Upper lobe of left lung (tissue), 6 donors: Measurements from ENCODE around the gene ZKSCAN1. TPM values are rescaled to one million over a fixed set of nuclear protein-coding genes. Genes with fewer than 3 reads are reported as not detected.
"Not testable (repeated sequence)": the region's sequence is repeated elsewhere in the genome, so short reads cannot be mapped to it uniquely, and the experiment has no call there.

ENCODE experiments used
- ATAC-seq, 2 donors: fragments of 200-7000 bp; cut with Tn5 transposase; one replicate each; pipeline ENCODE4 v1.9.1; 2022; ENCODE audit warnings: mild to moderate bottlenecking in 2 of 2, moderate library complexity in 2 of 2; ENCODE audit not compliant: low FRiP score in 2 of 2
- DNase-seq, 2 donors: peaks; one replicate each; pipeline ENCODE4 v3.0.0-alpha.2; 2019 to 2020
- H3K27ac ChIP-seq, 4 donors: fragments of 200-600 bp; sonication (generic); one replicate each; pipeline ENCODE4 v1.5.1; 2016 to 2019
- H3K27me3 ChIP-seq, 4 donors: fragments of 200-600 bp; sonication (generic); one replicate each; pipeline ENCODE4 v1.5.1; 2017 to 2019
- H3K36me3 ChIP-seq, 4 donors: fragments of 200-600 bp; sonication (generic); one replicate each; pipeline ENCODE4 v1.5.1; 2016 to 2019
- H3K4me1 ChIP-seq, 4 donors: fragments of 200-600 bp; sonication (generic); one replicate each; pipeline ENCODE4 v1.5.1; 2018 to 2019
- H3K4me3 ChIP-seq, 4 donors: fragments of 200-600 bp; sonication (generic); one replicate each; pipeline ENCODE4 v1.5.1; 2017 to 2019; ENCODE audit warnings: mild to moderate bottlenecking in 2 of 4, moderate library complexity in 1 of 4
- H3K9me3 ChIP-seq, 4 donors: fragments of 200-600 bp; sonication (generic); one replicate each; pipeline ENCODE4 v1.5.1; 2018 to 2019
- CTCF ChIP-seq, 6 experiments: fragments of 450-650 bp in 4 of 6; fragments of 200-600 bp in 2 of 6; sonication (generic) in 2 of 6; IDR thresholded peaks; one replicate each; pipeline ENCODE4 v1.5.1; 2016 to 2019; ENCODE audit warnings: antibody characterized with exemption in 6 of 6
- EP300 ChIP-seq, 4 donors: sonication (generic); formaldehyde crosslinking; IDR thresholded peaks; one replicate each; pipeline ENCODE4 v1.5.1; 2017; ENCODE audit warnings: antibody characterized with exemption in 4 of 4, control low read depth in 2 of 4
- POLR2A ChIP-seq, 4 donors: fragments of 450-650 bp; IDR thresholded peaks; one replicate each; pipeline ENCODE4 v1.5.1; 2016 to 2017; ENCODE audit warnings: antibody characterized with exemption in 4 of 4, mild to moderate bottlenecking in 2 of 4
- POLR2AphosphoS5 ChIP-seq, 2 donors: sonication (generic); formaldehyde crosslinking; IDR thresholded peaks; one replicate each; pipeline ENCODE4 v1.5.1; 2017; ENCODE audit warnings: antibody characterized with exemption in 2 of 2
- WGBS, 2 donors: methylation state at CpG; one replicate each; pipeline ENCODE4 v1.1.5; 2017 to 2018; 5-methylcytosine and 5-hydroxymethylcytosine counted together
- total RNA-seq, 6 donors: library from RNA; depleted of rRNA in 4 of 6; stranded (reverse); fragments of >200 nt in 4 of 6; gene quantifications; one replicate each; pipeline versions ENCODE4 v1.1.0 to v1.2.1, GENCODE V29; 2016 to 2021
- donor health status: DM: no; HTN: no; CAD: no; lungs with moderate emphysema.
- donor health status: DM: no; HTN: yes; CAD: no; lungs with severe emphysema.

The ZKSCAN1 gene
- total RNA-seq, 6 donors from 2014 or later, result 19.3 to 50.4 (median 36.9) TPM

GRCh38 chr7:100003711-100004661, 11.4 kb upstream of the ZKSCAN1 start:
- ATAC-seq, result peak; percentile 63 to 92

GRCh38 chr7:100007887-100008286, 7.5 kb upstream of the ZKSCAN1 start:
- no peaks in the 10 kb centered on the region for H3K36me3 ChIP-seq
- ATAC-seq, result no peak
- no peak overlapping the region for H3K27ac ChIP-seq
- WGBS, 2 donors, result 79 to 90% methylated on average over 3 of the region's 3 CpGs
- DNase-seq, result no peak
- TF ChIP-seq CTCF (IDR thresholded peaks at IDR 0.05) (no peak), POLR2A (IDR thresholded peaks at IDR 0.05) (no peak), EP300 (IDR thresholded peaks at IDR 0.05) (no peak), POLR2AphosphoS5 (IDR thresholded peaks at IDR 0.05) (no peak)
- H3K4me1 ChIP-seq, result peaks cover 7 to 31% (median 19%) of the 10 kb centered on the region in 4 donors
- H3K4me3 ChIP-seq, result no peak overlapping the region
- no peaks in the 10 kb centered on the region for H3K27me3 ChIP-seq
- H3K9me3 ChIP-seq, result no peaks in the 10 kb centered on the region

More at GRCh38 chr7:100003711-100004661, 11.4 kb upstream of the ZKSCAN1 start:
- Histone ChIP-seq H3K4me1 (peaks cover 7 to 20% (median 15%) of the 10 kb centered on the region in 4 donors), H3K9me3 (no peaks in the 10 kb centered on the region), H3K27me3 (no peaks in the 10 kb centered on the region), H3K36me3 (no peaks in the 10 kb centered on the region), H3K27ac (peak overlapping the region in 2 of 4 donors; percentile 38 to 64), H3K4me3 (no peak overlapping the region)
- no peak for TF ChIP-seq CTCF (IDR thresholded peaks at IDR 0.05)
- TF ChIP-seq POLR2A (IDR thresholded peaks at IDR 0.05), result no peak
- peak in 1 of 2 donors; percentile 28 for TF ChIP-seq POLR2AphosphoS5 (IDR thresholded peaks at IDR 0.05)
- WGBS, 2 donors, result 50 to 54% methylated on average over 13 to 14 of the region's 14 CpGs
- DNase-seq, result peak in 1 of 2 donors; percentile 89

- H3K4me3 ChIP-seq, result no peak overlapping the region
- no peaks in the 10 kb centered on the region for H3K9me3 ChIP-seq
- peaks cover 3 to 26% (median 17%) of the 10 kb centered on the region in 4 donors for H3K4me1 ChIP-seq
- H3K27me3 ChIP-seq, result no peaks in the 10 kb centered on the region
- ATAC-seq, result no peak
- H3K27ac ChIP-seq, result no peak overlapping the region
- no peaks in the 10 kb centered on the region for H3K36me3 ChIP-seq
- TF ChIP-seq POLR2A (IDR thresholded peaks at IDR 0.05), result no peak
- TF ChIP-seq EP300 (IDR thresholded peaks at IDR 0.05), result no peak
- no peak for TF ChIP-seq CTCF (IDR thresholded peaks at IDR 0.05)
- no peak for TF ChIP-seq POLR2AphosphoS5 (IDR thresholded peaks at IDR 0.05)
- no peak for DNase-seq
- WGBS, 2 donors, result 46 to 47% methylated on average over 10 of the region's 10 CpGs
Measured at GRCh38 chr7:100008525-100008924, 6.9 kb upstream of the ZKSCAN1 start.

GRCh38 chr7:100009952-100010351, 5.4 kb upstream of the ZKSCAN1 start:
- WGBS, 2 donors, result 76 to 91% methylated on average over 5 to 8 of the region's 8 CpGs
- not testable (repeated sequence) for H3K27ac ChIP-seq, DNase-seq, H3K36me3 ChIP-seq, H3K27me3 ChIP-seq, H3K9me3 ChIP-seq, H3K4me3 ChIP-seq, ATAC-seq
- peaks cover 0 to 14% (median 7%) of the 10 kb centered on the region in 4 donors for H3K4me1 ChIP-seq

GRCh38 chr7:100010901-100011300, 4.5 kb upstream of the ZKSCAN1 start:
- TF ChIP-seq EP300 (IDR thresholded peaks at IDR 0.05), result no peak
- TF ChIP-seq POLR2AphosphoS5 (IDR thresholded peaks at IDR 0.05), result no peak
- no peak for TF ChIP-seq POLR2A (IDR thresholded peaks at IDR 0.05)
- TF ChIP-seq CTCF (IDR thresholded peaks at IDR 0.05), result no peak

More at GRCh38 chr7:100010901-100011300, 4.5 kb upstream of the ZKSCAN1 start:
- H3K4me1 ChIP-seq, result peaks cover 0 to 17% (median 8%) of the 10 kb centered on the region in 4 donors
- no peaks in the 10 kb centered on the region for H3K36me3 ChIP-seq
- H3K27me3 ChIP-seq, result no peaks in the 10 kb centered on the region
- no peaks in the 10 kb centered on the region for H3K9me3 ChIP-seq
- H3K27ac ChIP-seq, result no peak overlapping the region
- WGBS, 2 donors, result 66 to 77% methylated on average over 1 to 2 of the region's 2 CpGs
- no peak for DNase-seq
- no peak for ATAC-seq
- H3K4me3 ChIP-seq, result no peak overlapping the region
